A549 (cell line): Measurements from ENCODE around the gene CADPS2.

Source experiments
- CTCF ChIP-seq: fragments of >200 bp; sonication (Bioruptor Twin); formaldehyde crosslinking; IDR thresholded peaks from 3 replicates; pipeline ENCODE4 v1.5.1; 2016
- EP300 ChIP-seq, 2 experiments: fragments of >200 bp; sonication (Bioruptor Twin); formaldehyde crosslinking; IDR thresholded peaks; 2 replicates in 1 of 2; 3 replicates in 1 of 2; pipeline ENCODE4 v1.6.1; 2016 to 2017
- JUN ChIP-seq, 2 experiments: fragments of >200 bp; sonication (Bioruptor Twin); formaldehyde crosslinking; IDR thresholded peaks; 2 replicates in 1 of 2; 3 replicates in 1 of 2; pipeline ENCODE4 v1.6.1; 2016 to 2017
- MAFK ChIP-seq: fragments of 450-650 bp; IDR thresholded peaks from 2 replicates; pipeline ENCODE4 v1.6.1; 2014; ENCODE audit not compliant: partially characterized antibody
- NFE2L2 ChIP-seq: fragments of 150-350 bp; conservative IDR thresholded peaks from 2 replicates; pipeline ENCODE4 v1.6.1; 2014; ENCODE audit warnings: low read length
- POLR2A ChIP-seq: IDR thresholded peaks from 2 replicates; pipeline ENCODE4 v1.6.1; 2012; ENCODE audit warnings: mild to moderate bottlenecking, low read length
- REST ChIP-seq: fragments of 200-600 bp; sonication (generic); IDR thresholded peaks from 2 replicates; pipeline ENCODE4 v1.6.1; 2016; ENCODE audit warnings: antibody characterized with exemption, mild to moderate bottlenecking, moderate library complexity

- no peak for TF ChIP-seq POLR2A
- TF ChIP-seq MAFK = no peak
- no peak for TF ChIP-seq JUN (IDR thresholded peaks at IDR 0.05)
- TF ChIP-seq CTCF = no peak
- no peak for TF ChIP-seq NFE2L2
- TF ChIP-seq EP300 (IDR thresholded peaks at IDR 0.05) = no peak
- TF ChIP-seq REST = no peak
Observed at GRCh38 chr7:122831436-122831835, 54.8 kb downstream of the CADPS2 start.
